Lung (tissue), 12 donors: Measurements from ENCODE around the gene CTTNBP2. TPM values are rescaled to one million over a fixed set of nuclear protein-coding genes. Genes with fewer than 3 reads are reported as not detected.

ENCODE experiments used
- ATAC-seq: fragments of 200-7000 bp; cut with Tn5 transposase; one replicate; pipeline ENCODE4 v1.9.1; 2020; ENCODE audit warnings: moderate number of reproducible peaks; ENCODE audit not compliant: insufficient read depth, low FRiP score
- DNase-seq, 3 donors: peaks; one replicate each; pipeline ENCODE4 v3.0.0-alpha.2; 2013 to 2017
- H3K27ac ChIP-seq, 2 donors: one replicate each; pipeline ENCODE4 v1.5.1; 2013; ENCODE audit warnings: mild to moderate bottlenecking in 2 of 2, moderate library complexity in 2 of 2, control low read depth in 1 of 2, inconsistent platforms in 1 of 2, low read depth in 1 of 2, low read length in 1 of 2
- H3K27me3 ChIP-seq, 3 donors: one replicate each; pipeline ENCODE4 v1.5.1; 2013; ENCODE audit warnings: low read length in 2 of 3; ENCODE audit not compliant: control insufficient read depth in 3 of 3, insufficient read depth in 3 of 3
- H3K36me3 ChIP-seq, 4 donors: one replicate each; pipeline ENCODE4 v1.5.1; 2013; ENCODE audit warnings: low read length in 4 of 4, mild to moderate bottlenecking in 1 of 4, moderate library complexity in 1 of 4; ENCODE audit not compliant: control insufficient read depth in 4 of 4, insufficient read depth in 4 of 4
- H3K4me1 ChIP-seq, 5 donors: one replicate each; pipeline ENCODE4 v1.5.1; 2013; ENCODE audit warnings: low read length in 5 of 5, mild to moderate bottlenecking in 2 of 5, moderate library complexity in 1 of 5; ENCODE audit not compliant: control insufficient read depth in 5 of 5, insufficient read depth in 5 of 5
- H3K4me3 ChIP-seq: one replicate; pipeline ENCODE4 v1.5.1; 2013; ENCODE audit warnings: mild to moderate bottlenecking, control low read depth, moderate library complexity
- H3K9ac ChIP-seq, 2 donors: one replicate each; pipeline ENCODE4 v1.5.1; 2013; ENCODE audit warnings: low read length in 2 of 2, control low read depth in 1 of 2; ENCODE audit not compliant: insufficient read depth in 1 of 2
- H3K9me3 ChIP-seq, 4 donors: one replicate each; pipeline ENCODE4 v1.5.1; 2013; ENCODE audit warnings: low read length in 3 of 4, mild to moderate bottlenecking in 1 of 4, moderate library complexity in 1 of 4; ENCODE audit not compliant: control insufficient read depth in 4 of 4, insufficient read depth in 3 of 4
- CTCF ChIP-seq: IDR thresholded peaks from 2 replicates; pipeline ENCODE4 v1.5.1; 2012; ENCODE audit warnings: mild to moderate bottlenecking; ENCODE audit errors: control extremely low read depth, extremely low read depth
- WGBS, 2 donors: extraction: QIAGEN DNeasy Blood & Tissue Kit; methylation state at CpG; one replicate each; pipeline ENCODE4 v1.1.7; 2013; 5-methylcytosine and 5-hydroxymethylcytosine counted together
- polyA plus RNA-seq, 2 donors: library from polyadenylated mRNA; stranded (reverse); fragments of 200-250 nt; gene quantifications; one replicate each; pipeline ENCODE4 v1.2.1, GENCODE V29; 2013
- total RNA-seq, 2 donors: library from RNA; depleted of rRNA in 1 of 2; stranded (reverse); fragments of >200 nt in 1 of 2; gene quantifications; one replicate each; pipeline ENCODE4 v1.2.1, GENCODE V29; 2014 to 2021
- donor health status: control.
- donor health status: control.
- donor health status: Bipolar disorder and iron deficiency.
- donor health status: healthy.
- donor health status: DM: yes; HTN: yes; CAD: no.

Gene CTTNBP2
- total and polyA plus RNA-seq, 4 donors = 0.63 to 15.4 (median 2.4) TPM

GRCh38 chr7:117835016-117835664 lies 38.1 kb downstream of the CTTNBP2 start:
- no peak overlapping the region for H3K4me3 ChIP-seq
- peaks cover 0 to 8% (median 5%) of the 10 kb centered on the region in 5 donors for H3K4me1 ChIP-seq
- ATAC-seq (no peak), DNase-seq (peak in 1 of 3 donors; percentile 37)
- no peaks in the 10 kb centered on the region for H3K27me3 ChIP-seq
- peaks cover 0 to 2% (median 0%) of the 10 kb centered on the region in 4 donors for H3K9me3 ChIP-seq
- no peak overlapping the region for H3K9ac ChIP-seq
- WGBS, 2 donors = 65 to 66% methylated on average over 4 of the region's 4 CpGs
- peaks cover 0 to 8% (median 0%) of the 10 kb centered on the region in 4 donors for H3K36me3 ChIP-seq
- TF ChIP-seq CTCF = no peak
- no peak overlapping the region for H3K27ac ChIP-seq

GRCh38 chr7:117830422-117830954 lies 42.8 kb downstream of the CTTNBP2 start:
- peaks cover 0 to 5% (median 0%) of the 10 kb centered on the region in 4 donors for H3K36me3 ChIP-seq
- WGBS, 2 donors = 40 to 64% methylated on average over 5 of the region's 5 CpGs
- peaks cover 0 to 2% (median 0%) of the 10 kb centered on the region in 4 donors for H3K9me3 ChIP-seq
- peaks cover 4 to 18% (median 10%) of the 10 kb centered on the region in 5 donors for H3K4me1 ChIP-seq
- no peak overlapping the region for H3K9ac ChIP-seq
- no peak overlapping the region for H3K4me3 ChIP-seq
- DNase-seq (peak in 1 of 3 donors; percentile 26), ATAC-seq (peak; percentile 53)
- no peaks in the 10 kb centered on the region for H3K27me3 ChIP-seq
- H3K27ac ChIP-seq = no peak overlapping the region
- TF ChIP-seq CTCF = no peak

- no peak for ATAC-seq
- Histone ChIP-seq H3K36me3 (peaks cover 0 to 5% (median 0%) of the 10 kb centered on the region in 4 donors), H3K4me1 (peaks cover 4 to 18% (median 10%) of the 10 kb centered on the region in 5 donors), H3K9me3 (peaks cover 0 to 2% (median 0%) of the 10 kb centered on the region in 4 donors), H3K4me3 (no peak overlapping the region), H3K9ac (no peak overlapping the region), H3K27me3 (no peaks in the 10 kb centered on the region), H3K27ac (no peak overlapping the region)
- DNase-seq = no peak
- 82 to 92% methylated on average over 1 of the region's 1 CpG for WGBS, 2 donors
- TF ChIP-seq CTCF = no peak
Measured at GRCh38 chr7:117829450-117830117, 43.7 kb downstream of the CTTNBP2 start.
